SK-N-SH (cell line): ENCODE data around the gene LNPK. TPM values are rescaled to one million over a fixed set of nuclear protein-coding genes. Genes with fewer than 3 reads are reported as not detected.
"Not testable (repeated sequence)": the region's sequence is repeated elsewhere in the genome, so short reads cannot be mapped to it uniquely, and the experiment has no call there.

Source experiments
- CTCF ChIA-PET: fragments of 300-600, 350-600 bp; formaldehyde crosslinking; extraction: SDS; loops from one replicate; lab custom pipeline; 2021; lab: Yijun Ruan, JAX
- POLR2A ChIA-PET: fragments of 350-600 bp; sonication (Branson Sonifier 250); formaldehyde crosslinking; extraction: SDS; loops from one replicate; lab custom pipeline; 2020; ENCODE audit warnings: antibody characterized with exemption, inconsistent platforms; lab: Yijun Ruan, JAX
- DNase-seq: peaks from one replicate; pipeline ENCODE4 v3.0.0; 2012
- H2AFZ ChIP-seq: fragments of 200-600 bp; sonication (generic); 2 replicates; pipeline ENCODE4 v1.8.1; 2016; ENCODE audit warnings: antibody characterized with exemption, mild to moderate bottlenecking, low read depth
- H3F3A ChIP-seq: fragments of 200-600 bp; sonication (generic); replicated peaks from 2 replicates; pipeline ENCODE3; 2016; ENCODE audit warnings: antibody characterized with exemption, mild to moderate bottlenecking; ENCODE audit not compliant: insufficient read depth
- H3K27ac ChIP-seq, 2 experiments: fragments of 200-500 bp in 1 of 2; fragments of 200-600 bp in 1 of 2; sonication (Bioruptor generic) in 1 of 2; sonication (generic), shearing (Covaris generic) in 1 of 2; 2 replicates each; pipeline versions ENCODE4 v1.5.1 to v1.6.1; 2014 to 2016; ENCODE audit warnings: low read depth in 2 of 2, inconsistent platforms in 1 of 2, low read length in 1 of 2, mild to moderate bottlenecking in 1 of 2, mixed read lengths in 1 of 2
- H3K27me3 ChIP-seq: fragments of 200-600 bp; sonication (generic), shearing (Covaris generic); 2 replicates; pipeline ENCODE4 v1.6.1; 2016; ENCODE audit warnings: mixed run types; ENCODE audit not compliant: insufficient read depth
- H3K36me3 ChIP-seq, 2 experiments: fragments of 200-500 bp in 1 of 2; fragments of 200-600 bp in 1 of 2; sonication (Bioruptor generic) in 1 of 2; sonication (generic) in 1 of 2; replicated peaks in 1 of 2; 2 replicates each; pipeline versions ENCODE3 to v1.5.1; 2014 to 2016; ENCODE audit warnings: low read length in 1 of 2, mild to moderate bottlenecking in 1 of 2; ENCODE audit not compliant: insufficient read depth in 2 of 2, control insufficient read depth in 1 of 2
- H3K4me1 ChIP-seq, 2 experiments: fragments of 200-500 bp in 1 of 2; fragments of 200-600 bp in 1 of 2; sonication (Bioruptor generic) in 1 of 2; sonication (generic), shearing (Covaris generic) in 1 of 2; 2 replicates each; pipeline versions ENCODE4 v1.5.1 to v1.6.1; 2014 to 2016; ENCODE audit warnings: low read depth in 1 of 2, low read length in 1 of 2, mixed run types in 1 of 2; ENCODE audit not compliant: insufficient read depth in 2 of 2, control insufficient read depth in 1 of 2
- H3K4me2 ChIP-seq: fragments of 200-600 bp; sonication (generic), shearing (Covaris generic); 2 replicates; pipeline ENCODE4 v1.6.1; 2017; ENCODE audit warnings: mixed run types
- H3K4me3 ChIP-seq, 2 experiments: fragments of 200-500 bp in 1 of 2; fragments of 200-600 bp in 1 of 2; sonication (Bioruptor generic) in 1 of 2; sonication (generic), shearing (Covaris generic) in 1 of 2; 2 replicates each; pipeline versions ENCODE4 v1.5.1 to v1.8.1; 2014 to 2016; ENCODE audit warnings: low read depth in 2 of 2, inconsistent platforms in 1 of 2, low read length in 1 of 2, mild to moderate bottlenecking in 1 of 2, mixed read lengths in 1 of 2, moderate library complexity in 1 of 2
- H3K79me2 ChIP-seq: fragments of 200-600 bp; sonication (generic); 2 replicates; pipeline ENCODE4 v1.8.1; 2017; ENCODE audit warnings: mild to moderate bottlenecking; ENCODE audit not compliant: insufficient read depth
- H3K9ac ChIP-seq: fragments of 200-600 bp; sonication (generic); 2 replicates; pipeline ENCODE4 v1.6.1; 2017; ENCODE audit warnings: mixed run types
- H3K9me2 ChIP-seq: fragments of 200-600 bp; sonication (generic); 2 replicates; pipeline ENCODE4 v1.6.1; 2017; ENCODE audit warnings: mixed run types
- H3K9me3 ChIP-seq: fragments of 200-600 bp; sonication (generic); 2 replicates; pipeline ENCODE4 v1.6.1; 2017; ENCODE audit warnings: mixed run types, mild to moderate bottlenecking, moderate library complexity
- H4K20me1 ChIP-seq: fragments of 200-600 bp; sonication (generic); 2 replicates; pipeline ENCODE4 v1.6.1; 2017; ENCODE audit warnings: mild to moderate bottlenecking, mixed run types; ENCODE audit not compliant: insufficient read depth
- CHD2 ChIP-seq: fragments of 150-350 bp; IDR thresholded peaks from 2 replicates; pipeline ENCODE4 v1.6.1; 2018; ENCODE audit warnings: low read length; ENCODE audit not compliant: partially characterized antibody
- CTCF ChIP-seq: fragments of 200-600 bp; sonication (generic); IDR thresholded peaks from 2 replicates; pipeline ENCODE4 v1.6.1; 2017; ENCODE audit warnings: antibody characterized with exemption, mild to moderate bottlenecking, moderate library complexity
- FOXJ3 ChIP-seq: sonication (generic); formaldehyde crosslinking; IDR thresholded peaks from 2 replicates; pipeline ENCODE4 v1.5.1; 2020; ENCODE audit warnings: mild to moderate bottlenecking, missing genetic modification reagents
- GATA2 ChIP-seq: sonication (generic); formaldehyde crosslinking; IDR thresholded peaks from 2 replicates; pipeline ENCODE4 v1.5.0; 2020; ENCODE audit warnings: mild to moderate bottlenecking, missing genetic modification reagents
- MEF2A ChIP-seq: IDR thresholded peaks from 2 replicates; pipeline ENCODE4 v1.4.0; 2012; ENCODE audit warnings: low read depth, borderline replicate concordance
- PBX3 ChIP-seq: IDR thresholded peaks from 2 replicates; pipeline ENCODE4; 2012
- RAD21 ChIP-seq: IDR thresholded peaks from 2 replicates; pipeline ENCODE4 v1.6.1; 2012; ENCODE audit warnings: mild to moderate bottlenecking, low read length
- RCOR1 ChIP-seq: fragments of 150-350 bp; IDR thresholded peaks from 2 replicates; pipeline ENCODE4 v1.6.1; 2017; ENCODE audit warnings: antibody characterized with exemption, low read length
- YY1 ChIP-seq: IDR thresholded peaks from 2 replicates; pipeline ENCODE4 v1.4.0; 2012; ENCODE audit warnings: low read depth, mild to moderate bottlenecking
- WGBS: methylation state at CpG from one replicate; pipeline ENCODE4 v1.1.6; 2017; ENCODE audit warnings: low lambda C conversion rate; 5-methylcytosine and 5-hydroxymethylcytosine counted together
- polyA plus RNA-seq, 3 experiments: library from polyadenylated mRNA; depleted of rRNA; stranded (reverse); fragments of >200 nt; gene quantifications; 2 replicates each; pipeline ENCODE4 v1.2.3, GENCODE V29; 2012
- TF ChIP-seq, protein P1 (sequence below): IDR thresholded peaks from 2 replicates; pipeline ENCODE4 v1.6.1; 2012; ENCODE audit warnings: mild to moderate bottlenecking, low read depth, low read length, moderate library complexity

The LNPK gene
- polyA plus RNA-seq, 1 of the 3 experiments (the other 2 are of a cell fraction): 5.0 TPM

DNA sequence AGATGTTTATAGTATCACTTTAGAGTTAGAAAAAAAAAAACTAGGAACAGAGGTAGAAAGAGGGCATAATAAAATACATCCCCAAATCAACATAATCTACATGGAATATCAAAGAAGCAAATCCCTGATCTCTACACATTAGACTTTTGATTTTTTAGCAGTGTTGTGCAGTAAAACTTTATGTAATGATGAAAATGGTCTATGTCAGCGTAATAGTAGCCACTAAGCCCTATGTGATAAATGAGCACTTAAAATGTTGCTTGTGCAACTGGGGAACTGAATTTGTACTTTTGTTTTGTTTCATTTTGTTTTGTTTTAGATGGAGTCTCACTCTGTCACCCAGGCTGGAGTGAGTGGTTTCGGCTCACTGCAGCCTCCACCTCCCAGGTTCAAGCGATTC, 36.3 kb downstream of the LNPK start (continued):
- TF ChIP-seq, protein P1, sequence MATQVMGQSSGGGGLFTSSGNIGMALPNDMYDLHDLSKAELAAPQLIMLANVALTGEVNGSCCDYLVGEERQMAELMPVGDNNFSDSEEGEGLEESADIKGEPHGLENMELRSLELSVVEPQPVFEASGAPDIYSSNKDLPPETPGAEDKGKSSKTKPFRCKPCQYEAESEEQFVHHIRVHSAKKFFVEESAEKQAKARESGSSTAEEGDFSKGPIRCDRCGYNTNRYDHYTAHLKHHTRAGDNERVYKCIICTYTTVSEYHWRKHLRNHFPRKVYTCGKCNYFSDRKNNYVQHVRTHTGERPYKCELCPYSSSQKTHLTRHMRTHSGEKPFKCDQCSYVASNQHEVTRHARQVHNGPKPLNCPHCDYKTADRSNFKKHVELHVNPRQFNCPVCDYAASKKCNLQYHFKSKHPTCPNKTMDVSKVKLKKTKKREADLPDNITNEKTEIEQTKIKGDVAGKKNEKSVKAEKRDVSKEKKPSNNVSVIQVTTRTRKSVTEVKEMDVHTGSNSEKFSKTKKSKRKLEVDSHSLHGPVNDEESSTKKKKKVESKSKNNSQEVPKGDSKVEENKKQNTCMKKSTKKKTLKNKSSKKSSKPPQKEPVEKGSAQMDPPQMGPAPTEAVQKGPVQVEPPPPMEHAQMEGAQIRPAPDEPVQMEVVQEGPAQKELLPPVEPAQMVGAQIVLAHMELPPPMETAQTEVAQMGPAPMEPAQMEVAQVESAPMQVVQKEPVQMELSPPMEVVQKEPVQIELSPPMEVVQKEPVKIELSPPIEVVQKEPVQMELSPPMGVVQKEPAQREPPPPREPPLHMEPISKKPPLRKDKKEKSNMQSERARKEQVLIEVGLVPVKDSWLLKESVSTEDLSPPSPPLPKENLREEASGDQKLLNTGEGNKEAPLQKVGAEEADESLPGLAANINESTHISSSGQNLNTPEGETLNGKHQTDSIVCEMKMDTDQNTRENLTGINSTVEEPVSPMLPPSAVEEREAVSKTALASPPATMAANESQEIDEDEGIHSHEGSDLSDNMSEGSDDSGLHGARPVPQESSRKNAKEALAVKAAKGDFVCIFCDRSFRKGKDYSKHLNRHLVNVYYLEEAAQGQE: no peak
- TF ChIP-seq FOXJ3: no peak
- TF ChIP-seq MEF2A: no peak
- no peak for TF ChIP-seq RAD21
- no peak for TF ChIP-seq YY1
- TF ChIP-seq GATA2 (CRISPR knock-in tag): no peak
- TF ChIP-seq RCOR1: no peak
- no peak for TF ChIP-seq PBX3

DNA sequence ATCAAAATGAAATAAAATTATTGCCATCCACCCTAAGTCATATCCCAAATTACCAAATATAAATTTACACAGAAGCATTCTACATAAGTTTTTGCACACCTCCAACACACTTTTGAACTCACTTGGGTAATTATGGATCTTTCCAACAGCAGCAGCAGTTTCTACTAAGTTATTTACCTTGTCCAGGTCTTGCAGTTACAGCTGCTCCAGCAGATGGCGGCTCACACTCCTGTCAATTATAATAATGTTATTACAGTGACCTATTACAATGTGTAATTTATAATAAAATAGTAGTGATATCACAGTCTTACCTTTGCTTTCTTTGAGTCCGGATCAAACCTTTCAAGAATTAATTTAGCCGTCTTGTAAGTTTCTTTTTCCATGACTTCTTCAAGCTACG, 37.9 kb downstream of the LNPK start:
- H3K4me1 ChIP-seq: no peaks in the 10 kb centered on the region
- H3K4me2 ChIP-seq: no peak overlapping the region
- DNase-seq: no peak
- H4K20me1 ChIP-seq: no peaks in the 10 kb centered on the region
- ChIA-PET POLR2A (no interaction called here), CTCF (interaction anchor here (1.0 to 1.4 kb wide), 2 partner anchors 12 to 276 kb away, joined by 3 read pairs; no protein-coding TSS in a partner anchor)
- H3K27me3 ChIP-seq: no peaks in the 10 kb centered on the region
- H3K27ac ChIP-seq: no peak overlapping the region
- H3K79me2 ChIP-seq: no peaks in the 10 kb centered on the region; the same call in 1 of the 2 replicates
- H3K36me3 ChIP-seq: peaks cover 2 to 3% of the 10 kb centered on the region in 2 experiments
- no peak overlapping the region for H3K9ac ChIP-seq
- WGBS: 97% methylated on average over 4 of the region's 4 CpGs
- H3K9me3 ChIP-seq: no peaks in the 10 kb centered on the region
- H3K9me2 ChIP-seq: no peaks in the 10 kb centered on the region
- H2AFZ ChIP-seq: no peak overlapping the region
- H3F3A ChIP-seq: peaks cover 3% of the 10 kb centered on the region
- H3K4me3 ChIP-seq: no peak overlapping the region
- TF ChIP-seq CTCF (peak; percentile 28), GATA2 (CRISPR knock-in tag) (no peak), CHD2 (no peak)

DNA sequence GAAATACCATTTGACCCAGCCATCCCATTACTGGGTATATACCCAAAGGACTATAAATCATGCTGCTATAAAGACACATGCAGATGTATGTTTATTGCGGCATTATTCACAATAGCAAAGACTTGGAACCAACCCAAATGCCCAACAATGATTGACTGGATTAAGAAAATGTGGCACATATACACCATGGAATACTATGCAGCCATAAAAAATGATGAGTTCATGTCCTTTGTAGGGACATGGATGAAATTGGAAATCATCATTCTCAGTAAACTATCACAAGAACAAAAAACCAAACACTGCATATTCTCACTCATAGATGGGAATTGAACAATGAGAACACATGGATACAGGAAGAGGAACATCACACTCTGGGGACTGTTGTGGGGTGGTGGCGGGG, 38.9 kb downstream of the LNPK start:
- H3K27ac ChIP-seq, H3K9me2 ChIP-seq, CTCF ChIA-PET, H3K4me3 ChIP-seq, POLR2A ChIA-PET, H3K79me2 ChIP-seq, H3F3A ChIP-seq, H2AFZ ChIP-seq, H3K4me1 ChIP-seq, H3K9ac ChIP-seq, H3K9me3 ChIP-seq, H3K4me2 ChIP-seq, H4K20me1 ChIP-seq, DNase-seq, H3K36me3 ChIP-seq, H3K27me3 ChIP-seq: not testable (repeated sequence)
- WGBS: 88% methylated on average over 2 of the region's 2 CpGs
